Esophagus muscularis mucosa (tissue), 4 donors: ENCODE results near the gene EHMT2.

Source experiments
- EP300 ChIP-seq: sonication (generic); formaldehyde crosslinking; IDR thresholded peaks from one replicate; pipeline ENCODE4 v1.6.1; 2017; ENCODE audit warnings: antibody characterized with exemption
- POLR2AphosphoS5 ChIP-seq, 2 donors: sonication (generic); formaldehyde crosslinking; IDR thresholded peaks; one replicate each; pipeline ENCODE4 v1.6.1; 2017; ENCODE audit warnings: antibody characterized with exemption in 2 of 2
- TF ChIP-seq, protein P1 (sequence below), 3 experiments: fragments of 200-600 bp in 2 of 3; fragments of 450-650 bp in 1 of 3; sonication (generic) in 2 of 3; IDR thresholded peaks; one replicate each; pipeline ENCODE4 v1.5.1; 2017 to 2019; ENCODE audit warnings: antibody characterized with exemption in 3 of 3, mild to moderate bottlenecking in 2 of 3, moderate library complexity in 1 of 3

DNA sequence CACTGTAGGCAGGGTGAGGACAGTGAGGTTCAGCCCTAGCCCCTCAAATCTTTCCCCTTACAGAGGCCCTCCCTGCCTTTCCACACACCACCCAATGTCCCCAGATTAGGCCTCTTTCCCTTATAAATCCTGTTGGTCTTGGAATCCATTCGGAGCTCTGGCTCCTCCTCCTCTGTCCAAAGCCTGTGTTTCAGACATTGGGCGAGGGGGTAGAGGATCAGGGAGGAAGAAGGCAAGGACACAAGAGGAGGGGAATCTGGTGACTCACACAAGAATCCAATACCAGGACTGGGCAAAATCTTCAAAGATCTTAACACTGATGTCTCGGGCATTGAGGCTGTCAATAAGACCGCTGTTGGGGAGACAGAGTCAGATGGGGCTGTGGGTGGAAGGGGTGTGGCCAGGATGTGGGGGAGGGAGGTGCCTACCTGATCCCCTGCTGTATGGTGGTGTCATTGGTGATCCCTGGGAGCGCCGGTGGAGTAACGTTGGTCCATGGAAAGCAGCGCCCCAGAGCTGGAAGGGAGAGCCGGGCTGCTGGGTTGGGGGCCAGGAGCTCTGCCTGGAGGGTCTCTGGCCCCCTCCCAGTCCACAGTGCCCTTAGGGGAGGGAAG is 26.3 kb downstream of the EHMT2 start:
- no peak for TF ChIP-seq EP300
- TF ChIP-seq, protein P1, sequence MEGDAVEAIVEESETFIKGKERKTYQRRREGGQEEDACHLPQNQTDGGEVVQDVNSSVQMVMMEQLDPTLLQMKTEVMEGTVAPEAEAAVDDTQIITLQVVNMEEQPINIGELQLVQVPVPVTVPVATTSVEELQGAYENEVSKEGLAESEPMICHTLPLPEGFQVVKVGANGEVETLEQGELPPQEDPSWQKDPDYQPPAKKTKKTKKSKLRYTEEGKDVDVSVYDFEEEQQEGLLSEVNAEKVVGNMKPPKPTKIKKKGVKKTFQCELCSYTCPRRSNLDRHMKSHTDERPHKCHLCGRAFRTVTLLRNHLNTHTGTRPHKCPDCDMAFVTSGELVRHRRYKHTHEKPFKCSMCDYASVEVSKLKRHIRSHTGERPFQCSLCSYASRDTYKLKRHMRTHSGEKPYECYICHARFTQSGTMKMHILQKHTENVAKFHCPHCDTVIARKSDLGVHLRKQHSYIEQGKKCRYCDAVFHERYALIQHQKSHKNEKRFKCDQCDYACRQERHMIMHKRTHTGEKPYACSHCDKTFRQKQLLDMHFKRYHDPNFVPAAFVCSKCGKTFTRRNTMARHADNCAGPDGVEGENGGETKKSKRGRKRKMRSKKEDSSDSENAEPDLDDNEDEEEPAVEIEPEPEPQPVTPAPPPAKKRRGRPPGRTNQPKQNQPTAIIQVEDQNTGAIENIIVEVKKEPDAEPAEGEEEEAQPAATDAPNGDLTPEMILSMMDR (IDR thresholded peaks at IDR 0.05), result no peak
- TF ChIP-seq POLR2AphosphoS5 (IDR thresholded peaks at IDR 0.05), result no peak
